ENCODE measurements around the gene DMWD.

DMWD gene

GRCh38 chr19:45742969-45743368 is 49.7 kb downstream of the DMWD start:
- ATAC-seq = no peak

GRCh38 chr19:45739498-45740439 is 52.9 kb downstream of the DMWD start:
- 0 out of 3 replicates have a peak, but pooled peaks have one; percentile 22 for ATAC-seq
- TF ChIP-seq ZFP3 (CRISPR knock-in tag; IDR thresholded peaks at IDR 0.05) (no peak), ZNF565 (CRISPR knock-in tag; conservative IDR thresholded peaks at IDR 0.05; ENCODE audit: low read depth) (no peak), TSHZ2 (CRISPR knock-in tag; IDR thresholded peaks at IDR 0.05) (no peak), RARB (CRISPR knock-in tag; IDR thresholded peaks at IDR 0.05) (no peak), GLIS3 (CRISPR knock-in tag; IDR thresholded peaks at IDR 0.05) (no peak), ZFP30 (CRISPR knock-in tag; IDR thresholded peaks at IDR 0.05) (no peak), TOX (CRISPR knock-in tag; IDR thresholded peaks at IDR 0.05; ENCODE audit: borderline replicate concordance) (no peak), CSRNP3 (CRISPR knock-in tag; IDR thresholded peaks at IDR 0.05) (no peak), ZNF70 (CRISPR knock-in tag; IDR thresholded peaks at IDR 0.05) (no peak), OSR1 (CRISPR knock-in tag; IDR thresholded peaks at IDR 0.05) (no peak)

More at GRCh38 chr19:45742969-45743368, 49.7 kb downstream of the DMWD start:
- TF ChIP-seq CREB5 (CRISPR knock-in tag; IDR thresholded peaks at IDR 0.05; ENCODE audit: low read depth) (no peak), PPARA (CRISPR knock-in tag; IDR thresholded peaks at IDR 0.05; ENCODE audit: borderline replicate concordance) (no peak), GLIS3 (CRISPR knock-in tag; IDR thresholded peaks at IDR 0.05) (no peak), POU6F1 (CRISPR knock-in tag; IDR thresholded peaks at IDR 0.05; ENCODE audit: borderline replicate concordance, low read depth) (no peak), ARNTL (CRISPR knock-in tag; IDR thresholded peaks at IDR 0.05; ENCODE audit: borderline replicate concordance, low read depth) (no peak), ZNF8 (CRISPR knock-in tag; IDR thresholded peaks at IDR 0.05) (no peak), PATZ1 (CRISPR knock-in tag; IDR thresholded peaks at IDR 0.05; ENCODE audit: borderline replicate concordance) (no peak), SNAI2 (CRISPR knock-in tag; IDR thresholded peaks at IDR 0.05) (no peak), ZFP3 (CRISPR knock-in tag; IDR thresholded peaks at IDR 0.05) (no peak), BACH2 (CRISPR knock-in tag; IDR thresholded peaks at IDR 0.05; ENCODE audit: borderline replicate concordance) (no peak), ESRRG (CRISPR knock-in tag; IDR thresholded peaks at IDR 0.05) (no peak), TSHZ2 (CRISPR knock-in tag; IDR thresholded peaks at IDR 0.05) (no peak), ZNF565 (CRISPR knock-in tag; conservative IDR thresholded peaks at IDR 0.05; ENCODE audit: low read depth) (no peak), CSDC2 (CRISPR knock-in tag; IDR thresholded peaks at IDR 0.05) (no peak), ZNF70 (CRISPR knock-in tag; IDR thresholded peaks at IDR 0.05) (no peak), ZC3H10 (CRISPR knock-in tag; IDR thresholded peaks at IDR 0.05) (no peak), TCF4 (CRISPR knock-in tag; IDR thresholded peaks at IDR 0.05; ENCODE audit: borderline replicate concordance) (no peak), OSR1 (CRISPR knock-in tag; IDR thresholded peaks at IDR 0.05) (no peak)

All from SK-N-SH treated with all-trans-retinoic acid at 6 μM for 48 hours (cell line).